HL-60 (cell line): ENCODE data around the gene BAD.
A peak's percentile ranks its signal among the peaks of the same experiment; 100 is the strongest.

Source experiments
- DNase-seq, 2 experiments: peaks; one replicate each; pipeline ENCODE4 v3.0.0-alpha.2; 2010 to 2020; ENCODE audit warnings: low read depth in 1 of 2, low spot score in 1 of 2
- H3K27ac ChIP-seq: fragments of 250-450 bp; sonication (Bioruptor Pico); replicated peaks from 2 replicates; pipeline ENCODE4 v1.5.1; 2020; ENCODE audit warnings: mild to moderate bottlenecking, moderate library complexity
- H3K27me3 ChIP-seq: fragments of 250-450 bp; sonication (Bioruptor Pico); 2 replicates; pipeline ENCODE4 v1.5.1; 2021; ENCODE audit warnings: mild to moderate bottlenecking, moderate library complexity; ENCODE audit not compliant: insufficient read depth, poor library complexity, severe bottlenecking
- H3K4me3 ChIP-seq: replicated peaks from 2 replicates; pipeline ENCODE4 v1.5.1; 2011; ENCODE audit warnings: mild to moderate bottlenecking, control low read depth, low read length; ENCODE audit not compliant: insufficient read depth
- GABPA ChIP-seq: IDR thresholded peaks from 2 replicates; pipeline ENCODE4 v1.6.1; 2012; ENCODE audit warnings: low read depth
- POLR2AphosphoS5 ChIP-seq: IDR thresholded peaks from 2 replicates; pipeline ENCODE4 v1.6.1; 2012; ENCODE audit warnings: low read depth
- SPI1 ChIP-seq: IDR thresholded peaks from 2 replicates; pipeline ENCODE4 v1.6.1; 2012; ENCODE audit warnings: low read depth, mild to moderate bottlenecking, borderline replicate concordance
- TF ChIP-seq, protein P1 (sequence below): IDR thresholded peaks from 2 replicates; pipeline ENCODE4 v1.6.1; 2012; ENCODE audit warnings: low read depth; ENCODE audit not compliant: insufficient replicate concordance
- TF ChIP-seq, protein P2 (sequence below): IDR thresholded peaks from one replicate; pipeline ENCODE4 v1.5.1; 2011; ENCODE audit warnings: low read length, control low read depth, inconsistent platforms; ENCODE audit not compliant: insufficient read depth

Gene BAD

DNA sequence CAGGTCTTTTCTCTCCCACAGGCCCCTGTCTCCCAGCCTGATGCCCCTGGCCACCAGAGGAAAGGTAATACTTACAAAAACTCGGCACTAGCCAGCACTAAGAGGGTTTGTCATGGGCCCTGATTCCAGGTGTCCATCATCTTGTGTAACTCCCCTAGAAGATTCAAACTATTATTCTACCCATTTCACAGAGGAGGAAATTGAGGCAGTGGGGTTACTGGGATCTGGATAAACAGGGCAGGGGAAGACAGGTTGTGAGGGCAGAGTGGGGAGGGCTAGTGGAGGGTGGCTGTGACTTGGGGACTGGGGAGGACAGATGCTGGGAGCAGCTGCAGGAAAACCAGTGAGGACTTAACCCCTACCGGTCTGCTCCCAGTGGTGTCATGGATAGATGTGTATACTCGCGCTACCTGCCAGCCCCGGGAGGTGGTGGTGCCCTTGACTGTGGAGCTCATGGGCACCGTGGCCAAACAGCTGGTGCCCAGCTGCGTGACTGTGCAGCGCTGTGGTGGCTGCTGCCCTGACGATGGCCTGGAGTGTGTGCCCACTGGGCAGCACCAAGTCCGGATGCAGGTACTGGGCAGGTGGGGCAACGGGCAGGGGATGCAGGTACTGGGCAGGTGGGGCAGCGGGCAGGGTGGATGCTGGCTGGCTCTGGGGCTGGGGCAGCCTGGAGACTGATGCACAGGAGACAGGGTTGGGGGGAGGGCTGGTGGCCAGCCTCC lies 48.9 kb downstream of the BAD start:
- no peak for DNase-seq
- TF ChIP-seq GABPA (no peak), POLR2AphosphoS5 (no peak), SPI1 (no peak)
- TF ChIP-seq, protein P1, sequence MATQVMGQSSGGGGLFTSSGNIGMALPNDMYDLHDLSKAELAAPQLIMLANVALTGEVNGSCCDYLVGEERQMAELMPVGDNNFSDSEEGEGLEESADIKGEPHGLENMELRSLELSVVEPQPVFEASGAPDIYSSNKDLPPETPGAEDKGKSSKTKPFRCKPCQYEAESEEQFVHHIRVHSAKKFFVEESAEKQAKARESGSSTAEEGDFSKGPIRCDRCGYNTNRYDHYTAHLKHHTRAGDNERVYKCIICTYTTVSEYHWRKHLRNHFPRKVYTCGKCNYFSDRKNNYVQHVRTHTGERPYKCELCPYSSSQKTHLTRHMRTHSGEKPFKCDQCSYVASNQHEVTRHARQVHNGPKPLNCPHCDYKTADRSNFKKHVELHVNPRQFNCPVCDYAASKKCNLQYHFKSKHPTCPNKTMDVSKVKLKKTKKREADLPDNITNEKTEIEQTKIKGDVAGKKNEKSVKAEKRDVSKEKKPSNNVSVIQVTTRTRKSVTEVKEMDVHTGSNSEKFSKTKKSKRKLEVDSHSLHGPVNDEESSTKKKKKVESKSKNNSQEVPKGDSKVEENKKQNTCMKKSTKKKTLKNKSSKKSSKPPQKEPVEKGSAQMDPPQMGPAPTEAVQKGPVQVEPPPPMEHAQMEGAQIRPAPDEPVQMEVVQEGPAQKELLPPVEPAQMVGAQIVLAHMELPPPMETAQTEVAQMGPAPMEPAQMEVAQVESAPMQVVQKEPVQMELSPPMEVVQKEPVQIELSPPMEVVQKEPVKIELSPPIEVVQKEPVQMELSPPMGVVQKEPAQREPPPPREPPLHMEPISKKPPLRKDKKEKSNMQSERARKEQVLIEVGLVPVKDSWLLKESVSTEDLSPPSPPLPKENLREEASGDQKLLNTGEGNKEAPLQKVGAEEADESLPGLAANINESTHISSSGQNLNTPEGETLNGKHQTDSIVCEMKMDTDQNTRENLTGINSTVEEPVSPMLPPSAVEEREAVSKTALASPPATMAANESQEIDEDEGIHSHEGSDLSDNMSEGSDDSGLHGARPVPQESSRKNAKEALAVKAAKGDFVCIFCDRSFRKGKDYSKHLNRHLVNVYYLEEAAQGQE, result no peak
- TF ChIP-seq, protein P2, sequence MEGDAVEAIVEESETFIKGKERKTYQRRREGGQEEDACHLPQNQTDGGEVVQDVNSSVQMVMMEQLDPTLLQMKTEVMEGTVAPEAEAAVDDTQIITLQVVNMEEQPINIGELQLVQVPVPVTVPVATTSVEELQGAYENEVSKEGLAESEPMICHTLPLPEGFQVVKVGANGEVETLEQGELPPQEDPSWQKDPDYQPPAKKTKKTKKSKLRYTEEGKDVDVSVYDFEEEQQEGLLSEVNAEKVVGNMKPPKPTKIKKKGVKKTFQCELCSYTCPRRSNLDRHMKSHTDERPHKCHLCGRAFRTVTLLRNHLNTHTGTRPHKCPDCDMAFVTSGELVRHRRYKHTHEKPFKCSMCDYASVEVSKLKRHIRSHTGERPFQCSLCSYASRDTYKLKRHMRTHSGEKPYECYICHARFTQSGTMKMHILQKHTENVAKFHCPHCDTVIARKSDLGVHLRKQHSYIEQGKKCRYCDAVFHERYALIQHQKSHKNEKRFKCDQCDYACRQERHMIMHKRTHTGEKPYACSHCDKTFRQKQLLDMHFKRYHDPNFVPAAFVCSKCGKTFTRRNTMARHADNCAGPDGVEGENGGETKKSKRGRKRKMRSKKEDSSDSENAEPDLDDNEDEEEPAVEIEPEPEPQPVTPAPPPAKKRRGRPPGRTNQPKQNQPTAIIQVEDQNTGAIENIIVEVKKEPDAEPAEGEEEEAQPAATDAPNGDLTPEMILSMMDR, result no peak

GRCh38 chr11:64234647-64235379 lies 49.7 kb downstream of the BAD start:
- no peak overlapping the region for H3K27ac ChIP-seq
- no peaks in the 10 kb centered on the region for H3K27me3 ChIP-seq
- TF ChIP-seq POLR2AphosphoS5 (no peak), GABPA (no peak), SPI1 (no peak)
- TF ChIP-seq, protein P2, result no peak
- TF ChIP-seq, protein P1, result no peak
- no peak for DNase-seq
- H3K4me3 ChIP-seq, result peak overlapping the region; percentile 53

More for the DNA sequence above, 48.9 kb downstream of the BAD start:
- Histone ChIP-seq H3K27ac (no peak overlapping the region), H3K4me3 (peak overlapping the region; percentile 53), H3K27me3 (no peaks in the 10 kb centered on the region)

- no peaks in the 10 kb centered on the region for H3K27me3 ChIP-seq
- DNase-seq, result no peak
- TF ChIP-seq GABPA (no peak), POLR2AphosphoS5 (no peak), SPI1 (no peak)
- TF ChIP-seq, protein P2, result no peak
- TF ChIP-seq, protein P1, result no peak
- H3K27ac ChIP-seq, result no peak within 1 kb of the TSS
- peak within 1 kb of the TSS; percentile 53 for H3K4me3 ChIP-seq
Observed at GRCh38 chr11:64233913-64234586, 50.4 kb downstream of the BAD start, which contains the start of gene VEGFB. Gene VEGFB (plus strand): TSS chr11:64234584. CDS start chr11:64234834, 250 bp downstream.
